Measurements from ENCODE around the gene BEND3. TPM values are rescaled to one million over a fixed set of nuclear protein-coding genes. Genes with fewer than 3 reads are reported as not detected.

Gene BEND3
- total RNA-seq, 5 donors from 2014 or later (not counting 1 experiment from before 2014, with no cell fraction given) = 1.1 to 2.0 (median 1.5) TPM

DNA sequence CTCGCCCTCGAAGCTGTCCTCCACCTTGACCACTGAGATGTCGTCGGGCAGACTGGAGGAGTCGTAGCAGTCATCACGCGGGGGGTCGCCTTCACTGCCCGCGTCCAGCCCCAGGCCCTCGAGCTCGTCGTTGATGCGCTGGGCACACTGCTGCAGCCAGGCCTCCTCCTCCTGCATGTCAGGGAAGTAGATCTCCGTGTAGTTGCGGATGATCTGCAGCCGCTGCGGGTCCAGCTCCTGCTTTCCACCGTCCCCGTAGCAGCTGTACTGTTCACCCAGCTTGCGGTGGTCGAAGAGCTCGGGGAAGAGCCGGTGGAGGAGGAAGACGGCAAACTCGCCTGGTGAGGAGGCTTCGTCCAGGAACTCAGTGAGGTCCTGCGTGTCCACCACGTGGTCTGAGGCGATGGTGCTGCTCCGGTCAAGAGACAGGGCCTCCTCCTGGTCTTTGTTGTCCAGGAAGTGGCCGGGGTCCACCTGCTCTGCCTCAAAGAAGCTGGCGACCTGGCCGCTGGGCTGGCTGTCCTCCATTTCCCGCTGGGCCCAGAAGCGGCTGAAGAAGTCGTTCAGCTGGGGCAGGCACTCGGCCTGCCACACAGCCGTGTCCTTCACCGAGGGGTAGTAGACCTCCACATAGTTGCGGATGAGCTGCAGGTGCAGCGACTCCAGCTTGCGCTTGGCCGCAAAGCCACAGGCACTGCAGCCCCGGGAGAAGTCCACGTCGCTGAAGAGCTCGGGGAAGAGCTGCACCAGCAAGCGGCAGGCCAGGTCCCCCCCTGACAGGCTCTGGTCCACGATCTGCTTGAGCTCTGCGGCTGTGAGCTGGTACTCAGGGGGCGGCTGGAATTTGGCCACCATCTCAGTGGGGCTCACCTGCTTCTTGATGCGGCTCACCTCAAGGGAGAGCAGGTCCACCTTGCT is 45.4 kb downstream of the BEND3 start:
- H3K4me3 ChIP-seq (ENCODE audit: control insufficient read depth in 1 of 2, extremely low read depth in 1 of 2, low read length in 1 of 2) = no peak overlapping the region
- no peaks in the 10 kb centered on the region for H3K9me3 ChIP-seq
- H3K27me3 Mint-ChIP-seq = no peaks in the 10 kb centered on the region
- no peaks in the 10 kb centered on the region for H3K9me3 Mint-ChIP-seq
- H3K4me3 Mint-ChIP-seq = no peak overlapping the region
- H3K36me3 ChIP-seq (ENCODE audit: control insufficient read depth in 2 of 2, extremely low read depth in 1 of 2, insufficient read depth in 1 of 2, low read length in 1 of 2) = peaks cover 0 to 23% of the 10 kb centered on the region in 2 donors
- peaks cover 10% of the 10 kb centered on the region for H3K36me3 Mint-ChIP-seq
- H3K4me1 ChIP-seq (ENCODE audit: control insufficient read depth in 1 of 2, extremely low read depth in 1 of 2, insufficient read depth in 2 of 2, low read length in 2 of 2) = peaks cover 0 to under 1% of the 10 kb centered on the region in 2 experiments
- no peak for ATAC-seq (replicated peaks in 1 of 4)
- peaks cover 1 to 5% (median 4%) of the 10 kb centered on the region in 3 donors for H3K4me1 Mint-ChIP-seq
- H3K27ac ChIP-seq (ENCODE audit: low read length) = no peak overlapping the region
- no peak overlapping the region for H3K27ac Mint-ChIP-seq
- no peaks in the 10 kb centered on the region for H3K27me3 ChIP-seq (replicated peaks in 1 of 2; ENCODE audit: control insufficient read depth in 2 of 2, extremely low read depth in 1 of 2, insufficient read depth in 2 of 2, low read length in 1 of 2)
- no peak for DNase-seq
- POLR2A ChIA-PET = interaction anchor here in 1 of 2 donors (1.2 kb wide), 1 partner anchor 9 kb away, joined by 4 read pairs; no protein-coding TSS in a partner anchor
- CTCF ChIA-PET = no interaction called here
- 96% methylated on average over 53 of the region's 53 CpGs for WGBS (ENCODE audit: insufficient coverage)

DNA sequence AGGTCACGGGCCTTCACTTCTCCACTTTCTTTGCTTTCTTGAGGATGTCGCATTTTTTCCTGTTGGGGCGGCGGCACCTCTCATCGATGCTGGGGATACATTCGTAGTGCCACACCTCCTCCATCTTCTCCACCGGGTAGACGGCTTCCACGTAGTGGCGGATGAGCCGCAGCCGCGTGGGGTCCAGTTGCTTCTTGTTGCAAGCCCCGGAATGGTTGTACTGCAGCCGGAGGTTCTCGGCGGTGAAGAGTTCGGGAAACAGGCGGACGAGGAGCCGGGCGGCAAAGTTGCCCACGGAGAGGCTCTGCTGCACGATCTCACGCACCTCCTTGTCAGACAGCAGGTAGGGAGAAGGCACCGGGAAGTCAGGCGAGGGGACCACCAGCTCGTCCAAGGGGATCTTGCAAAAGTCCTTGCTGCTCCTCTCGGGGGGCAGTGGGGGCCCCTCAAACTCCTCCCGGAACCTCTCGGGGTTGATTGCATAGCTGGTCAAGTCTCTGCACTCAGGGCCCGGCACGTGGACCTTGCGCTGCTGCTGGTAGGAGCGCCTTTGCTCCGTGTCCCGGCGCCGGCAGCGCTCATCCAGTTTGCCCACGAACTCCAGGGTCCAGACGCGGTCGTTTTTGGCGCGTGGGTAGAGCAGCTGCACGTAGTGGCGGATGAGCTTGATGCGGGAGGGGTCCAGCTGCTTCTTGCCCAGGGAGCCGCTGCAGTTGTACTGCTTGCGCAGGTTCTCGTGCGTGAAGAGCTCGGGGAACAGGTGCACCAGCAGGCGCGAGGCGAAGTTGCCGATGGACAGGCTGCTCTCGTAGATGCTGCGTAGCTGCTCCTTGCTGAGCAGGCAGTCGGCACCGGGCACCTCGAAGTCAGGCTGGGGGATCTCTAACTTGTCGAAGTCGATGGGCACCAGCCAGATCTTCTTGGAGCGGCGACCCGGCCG is 46.4 kb downstream of the BEND3 start:
- DNase-seq (no peak), ATAC-seq (replicated peaks in 1 of 4) (no peak)
- Mint-ChIP-seq H3K4me1 (peaks cover 7 to 10% (median 10%) of the 10 kb centered on the region in 3 donors), H3K36me3 (peaks cover 10% of the 10 kb centered on the region), H3K4me3 (no peak overlapping the region), H3K27ac (peak overlapping the region in 1 of 2 donors; percentile 55), H3K27me3 (no peaks in the 10 kb centered on the region), H3K9me3 (no peaks in the 10 kb centered on the region)
- 98% methylated on average over 69 of the region's 69 CpGs for WGBS (ENCODE audit: insufficient coverage)
- POLR2A ChIA-PET = no interaction called here
- H3K4me1 ChIP-seq (ENCODE audit: control insufficient read depth in 1 of 2, extremely low read depth in 1 of 2, insufficient read depth in 2 of 2, low read length in 2 of 2) = peaks cover 0 to 10% of the 10 kb centered on the region in 2 experiments
- no peak overlapping the region for H3K27ac ChIP-seq (ENCODE audit: low read length)
- CTCF ChIA-PET = no interaction called here
- peaks cover 0 to 23% of the 10 kb centered on the region in 2 donors for H3K36me3 ChIP-seq (ENCODE audit: control insufficient read depth in 2 of 2, extremely low read depth in 1 of 2, insufficient read depth in 1 of 2, low read length in 1 of 2)
- no peaks in the 10 kb centered on the region for H3K9me3 ChIP-seq
- no peak overlapping the region for H3K4me3 ChIP-seq (ENCODE audit: control insufficient read depth in 1 of 2, extremely low read depth in 1 of 2, low read length in 1 of 2)
- H3K27me3 ChIP-seq (replicated peaks in 1 of 2; ENCODE audit: control insufficient read depth in 2 of 2, extremely low read depth in 1 of 2, insufficient read depth in 2 of 2, low read length in 1 of 2) = no peaks in the 10 kb centered on the region

DNA sequence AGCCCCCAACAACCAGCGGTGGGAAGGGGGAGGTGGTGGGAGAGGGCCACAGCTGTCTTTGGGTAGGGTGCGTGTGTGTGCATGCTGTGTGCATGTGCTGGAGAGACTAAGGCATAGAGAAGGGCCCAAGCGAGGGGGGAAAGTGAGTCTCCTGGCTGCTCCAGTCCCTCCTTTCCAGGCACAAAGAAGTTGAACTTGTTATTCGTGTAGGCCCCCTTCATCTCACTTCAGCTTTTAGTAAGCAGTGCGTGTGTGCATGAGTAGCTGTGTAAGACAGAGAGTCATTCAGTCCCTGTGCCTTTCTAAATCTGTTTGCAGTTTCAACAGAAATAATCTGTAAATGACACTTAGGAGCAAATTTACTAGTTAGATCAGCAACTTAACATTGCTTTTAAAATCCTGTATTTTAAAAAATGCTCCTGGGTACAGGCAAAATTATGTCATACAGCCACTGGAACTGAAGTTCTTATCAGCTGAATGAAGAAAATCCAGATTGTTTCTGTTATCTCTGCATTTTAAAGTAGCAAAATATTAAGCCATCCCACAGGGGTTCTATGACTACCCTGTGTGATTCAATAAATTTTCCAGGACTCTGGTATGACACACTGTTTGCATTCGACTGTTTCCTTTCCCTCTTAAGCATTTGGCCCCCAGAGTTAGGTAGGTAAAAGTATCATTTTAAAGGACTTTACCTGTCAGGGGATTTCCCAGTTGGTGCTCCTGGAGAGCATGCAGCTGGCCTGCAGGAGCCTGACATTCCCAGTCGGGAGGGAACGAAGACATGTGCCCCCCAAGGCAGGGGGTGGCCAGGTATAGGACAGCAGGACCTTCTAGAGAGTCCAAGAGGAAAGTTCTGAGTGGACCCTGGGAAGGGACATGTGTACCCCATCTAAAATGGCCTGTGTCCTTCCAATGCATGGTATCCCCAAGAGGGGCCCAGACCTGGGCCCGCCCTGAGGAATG is 48.3 kb downstream of the BEND3 start:
- Histone ChIP-seq H3K4me3 (ENCODE audit: control insufficient read depth in 1 of 2, extremely low read depth in 1 of 2, low read length in 1 of 2) (no peak overlapping the region), H3K36me3 (ENCODE audit: control insufficient read depth in 2 of 2, extremely low read depth in 1 of 2, insufficient read depth in 1 of 2, low read length in 1 of 2) (peaks cover 0 to 23% of the 10 kb centered on the region in 2 donors), H3K27me3 (replicated peaks in 1 of 2; ENCODE audit: control insufficient read depth in 2 of 2, extremely low read depth in 1 of 2, insufficient read depth in 2 of 2, low read length in 1 of 2) (no peaks in the 10 kb centered on the region), H3K9me3 (no peaks in the 10 kb centered on the region), H3K27ac (ENCODE audit: low read length) (no peak overlapping the region), H3K4me1 (ENCODE audit: control insufficient read depth in 1 of 2, extremely low read depth in 1 of 2, insufficient read depth in 2 of 2, low read length in 2 of 2) (peaks cover 0 to 11% of the 10 kb centered on the region in 2 experiments)
- DNase-seq = no peak
- peaks cover 10% of the 10 kb centered on the region for H3K36me3 Mint-ChIP-seq
- WGBS (ENCODE audit: insufficient coverage) = 89% methylated on average over 3 of the region's 9 CpGs
- H3K4me1 Mint-ChIP-seq = peaks cover 13 to 23% (median 14%) of the 10 kb centered on the region in 3 donors
- ChIA-PET CTCF (no interaction called here), POLR2A (no interaction called here)
- H3K4me3 Mint-ChIP-seq = no peak overlapping the region
- H3K27me3 Mint-ChIP-seq = no peaks in the 10 kb centered on the region
- no peak overlapping the region for H3K27ac Mint-ChIP-seq
- ATAC-seq (replicated peaks in 1 of 4) = no peak
- H3K9me3 Mint-ChIP-seq = no peaks in the 10 kb centered on the region

DNA sequence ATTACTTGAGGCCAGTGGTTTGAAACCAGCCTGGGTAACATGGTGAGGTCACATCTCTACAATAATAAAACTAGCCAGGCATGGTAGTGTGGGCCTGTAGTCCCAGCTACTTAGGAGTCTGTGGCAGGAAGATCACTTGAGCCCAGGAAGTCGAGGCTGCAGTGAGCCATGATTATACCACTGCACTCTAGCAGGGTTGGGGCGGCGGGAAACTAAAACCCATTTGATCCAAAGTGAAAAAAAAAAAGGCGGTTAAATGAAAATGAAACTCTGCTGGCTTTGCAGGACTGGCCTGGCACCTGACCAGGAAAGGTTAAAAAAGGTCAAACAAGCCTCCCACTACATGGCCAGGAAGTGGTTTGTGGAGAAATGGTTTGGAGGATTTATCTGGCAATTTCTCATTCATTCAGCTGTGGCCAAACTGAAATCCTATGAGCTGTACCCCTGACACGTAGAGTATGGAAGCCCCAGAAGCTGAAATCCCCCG is 50.7 kb downstream of the BEND3 start:
- Histone ChIP-seq H3K27me3 (replicated peaks in 1 of 2; ENCODE audit: control insufficient read depth in 2 of 2, extremely low read depth in 1 of 2, insufficient read depth in 2 of 2, low read length in 1 of 2) (no peaks in the 10 kb centered on the region), H3K4me3 (ENCODE audit: control insufficient read depth in 1 of 2, extremely low read depth in 1 of 2, low read length in 1 of 2) (no peak overlapping the region), H3K27ac (ENCODE audit: low read length) (no peak overlapping the region), H3K4me1 (ENCODE audit: control insufficient read depth in 1 of 2, extremely low read depth in 1 of 2, insufficient read depth in 2 of 2, low read length in 2 of 2) (peaks cover 2 to 24% of the 10 kb centered on the region in 2 experiments), H3K9me3 (no peaks in the 10 kb centered on the region), H3K36me3 (ENCODE audit: control insufficient read depth in 2 of 2, extremely low read depth in 1 of 2, insufficient read depth in 1 of 2, low read length in 1 of 2) (peaks cover 0 to 5% of the 10 kb centered on the region in 2 donors)
- Mint-ChIP-seq H3K36me3 (peaks cover 4% of the 10 kb centered on the region), H3K9me3 (no peaks in the 10 kb centered on the region), H3K4me3 (no peak overlapping the region), H3K27me3 (no peaks in the 10 kb centered on the region), H3K4me1 (peaks cover 21 to 39% (median 24%) of the 10 kb centered on the region in 3 donors), H3K27ac (no peak overlapping the region)
- DNase-seq (peak in 2 of 35 experiments; percentile 1 to 5), ATAC-seq (replicated peaks in 1 of 4) (peak in 1 of 4 experiments; percentile 24)
- 22% methylated on average over 1 of the region's 6 CpGs for WGBS (ENCODE audit: insufficient coverage)
- POLR2A ChIA-PET = no interaction called here
- CTCF ChIA-PET = interaction anchor here in 1 of 2 donors (0.7 to 0.8 kb wide), 2 partner anchors 67 to 1963 kb away, joined by 3 read pairs; no protein-coding TSS in a partner anchor

DNA sequence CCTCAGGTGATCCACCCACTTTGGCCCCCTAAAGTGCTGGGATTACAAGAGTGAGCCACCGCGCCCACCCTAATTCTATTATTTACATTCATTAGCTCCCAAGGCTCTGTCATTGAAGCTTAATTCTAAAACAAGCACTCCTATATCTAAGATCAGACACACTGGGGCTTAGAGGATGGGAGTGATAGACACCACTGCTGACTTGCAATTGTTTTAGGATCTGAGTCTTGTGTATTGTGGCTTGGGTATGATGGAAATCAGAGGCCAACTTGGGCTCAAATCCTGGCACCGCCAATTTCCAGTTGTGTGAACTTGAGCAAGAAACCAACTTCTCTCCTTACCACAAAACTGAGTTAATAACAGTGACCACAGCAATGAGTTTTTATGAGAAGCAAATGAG is 52.6 kb downstream of the BEND3 start:
- Mint-ChIP-seq H3K9me3 (no peaks in the 10 kb centered on the region), H3K4me3 (peak overlapping the region in 1 of 3 donors; percentile 49), H3K4me1 (peaks cover 21 to 39% (median 24%) of the 10 kb centered on the region in 3 donors), H3K36me3 (no peaks in the 10 kb centered on the region), H3K27ac (no peak overlapping the region), H3K27me3 (no peaks in the 10 kb centered on the region)
- no peak for ATAC-seq (replicated peaks in 1 of 4)
- ChIA-PET POLR2A (interaction anchor here (0.6 kb wide), 2 partner anchors 54 to 500 kb away, joined by 3 to 5 read pairs; no protein-coding TSS in a partner anchor), CTCF (no interaction called here)
- Histone ChIP-seq H3K9me3 (no peaks in the 10 kb centered on the region), H3K4me3 (ENCODE audit: control insufficient read depth in 1 of 2, extremely low read depth in 1 of 2, low read length in 1 of 2) (no peak overlapping the region), H3K27me3 (replicated peaks in 1 of 2; ENCODE audit: control insufficient read depth in 2 of 2, extremely low read depth in 1 of 2, insufficient read depth in 2 of 2, low read length in 1 of 2) (no peaks in the 10 kb centered on the region), H3K27ac (ENCODE audit: low read length) (no peak overlapping the region), H3K36me3 (ENCODE audit: control insufficient read depth in 2 of 2, extremely low read depth in 1 of 2, insufficient read depth in 1 of 2, low read length in 1 of 2) (no peaks in the 10 kb centered on the region), H3K4me1 (ENCODE audit: control insufficient read depth in 1 of 2, extremely low read depth in 1 of 2, insufficient read depth in 2 of 2, low read length in 2 of 2) (peaks cover 2 to 24% of the 10 kb centered on the region in 2 experiments)
- WGBS (ENCODE audit: insufficient coverage) = no CpG with 5 or more reads among the region's 3 CpGs
- DNase-seq = no peak

Data from T-cell (primary cell).